ENCODE results near the gene CHSY3.
A peak's percentile ranks its signal among the peaks of the same experiment; 100 is the strongest.

DNA sequence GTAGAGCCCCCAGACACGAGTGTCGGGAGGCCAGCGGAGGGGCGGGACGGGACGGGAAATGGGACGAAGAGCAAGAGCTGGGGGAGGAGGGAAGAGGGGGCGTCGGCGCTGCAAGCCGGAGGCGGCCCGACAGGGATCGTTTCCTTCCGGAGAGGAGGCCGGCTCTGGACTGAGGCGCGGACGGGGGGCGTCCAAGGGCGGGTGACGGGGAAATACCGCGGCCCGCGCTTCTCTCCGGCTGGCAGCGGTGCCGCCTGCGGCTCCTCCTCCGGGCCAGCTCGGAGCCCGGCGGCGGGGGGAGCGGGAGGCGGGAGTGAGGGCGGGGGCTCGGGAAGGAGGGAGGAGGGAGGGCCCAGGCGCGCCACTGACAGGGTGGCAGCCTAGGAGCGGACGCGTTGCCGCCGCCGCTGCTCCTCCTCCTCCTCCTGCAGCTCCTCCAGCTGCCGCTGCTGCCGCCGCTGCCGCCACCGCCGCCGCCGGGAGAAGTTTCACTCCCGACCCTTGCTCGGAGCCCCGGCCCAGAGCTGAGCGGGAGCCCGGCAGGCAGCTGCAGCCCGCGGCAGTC lies at the start of gene CHSY3:
- TF ChIP-seq, protein P1, sequence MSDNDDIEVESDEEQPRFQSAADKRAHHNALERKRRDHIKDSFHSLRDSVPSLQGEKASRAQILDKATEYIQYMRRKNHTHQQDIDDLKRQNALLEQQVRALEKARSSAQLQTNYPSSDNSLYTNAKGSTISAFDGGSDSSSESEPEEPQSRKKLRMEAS (IDR thresholded peaks at IDR 0.05): no peak
- TF ChIP-seq, protein P2, sequence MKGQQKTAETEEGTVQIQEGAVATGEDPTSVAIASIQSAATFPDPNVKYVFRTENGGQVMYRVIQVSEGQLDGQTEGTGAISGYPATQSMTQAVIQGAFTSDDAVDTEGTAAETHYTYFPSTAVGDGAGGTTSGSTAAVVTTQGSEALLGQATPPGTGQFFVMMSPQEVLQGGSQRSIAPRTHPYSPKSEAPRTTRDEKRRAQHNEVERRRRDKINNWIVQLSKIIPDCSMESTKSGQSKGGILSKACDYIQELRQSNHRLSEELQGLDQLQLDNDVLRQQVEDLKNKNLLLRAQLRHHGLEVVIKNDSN (IDR thresholded peaks at IDR 0.05): no peak
- peak; percentile 14; the same call in 1 of the 2 replicates for TF ChIP-seq TCF12 (IDR thresholded peaks at IDR 0.05; ENCODE audit: low read depth)
- no peak for TF ChIP-seq ZBTB7A (IDR thresholded peaks at IDR 0.05; ENCODE audit: low read depth)

Measured in Ishikawa (cell line).